NCI-H526 treated with DMSO at 0.1 percent for 48 hours (cell line): ENCODE measurements around the gene PPP2R2C.
A peak's percentile ranks its signal among the peaks of the same experiment; 100 is the strongest.

Source experiments
- DNase-seq: peaks from one replicate; lab custom pipeline; 2025; lab: John Stamatoyannopoulos, UW

The PPP2R2C gene

DNA sequence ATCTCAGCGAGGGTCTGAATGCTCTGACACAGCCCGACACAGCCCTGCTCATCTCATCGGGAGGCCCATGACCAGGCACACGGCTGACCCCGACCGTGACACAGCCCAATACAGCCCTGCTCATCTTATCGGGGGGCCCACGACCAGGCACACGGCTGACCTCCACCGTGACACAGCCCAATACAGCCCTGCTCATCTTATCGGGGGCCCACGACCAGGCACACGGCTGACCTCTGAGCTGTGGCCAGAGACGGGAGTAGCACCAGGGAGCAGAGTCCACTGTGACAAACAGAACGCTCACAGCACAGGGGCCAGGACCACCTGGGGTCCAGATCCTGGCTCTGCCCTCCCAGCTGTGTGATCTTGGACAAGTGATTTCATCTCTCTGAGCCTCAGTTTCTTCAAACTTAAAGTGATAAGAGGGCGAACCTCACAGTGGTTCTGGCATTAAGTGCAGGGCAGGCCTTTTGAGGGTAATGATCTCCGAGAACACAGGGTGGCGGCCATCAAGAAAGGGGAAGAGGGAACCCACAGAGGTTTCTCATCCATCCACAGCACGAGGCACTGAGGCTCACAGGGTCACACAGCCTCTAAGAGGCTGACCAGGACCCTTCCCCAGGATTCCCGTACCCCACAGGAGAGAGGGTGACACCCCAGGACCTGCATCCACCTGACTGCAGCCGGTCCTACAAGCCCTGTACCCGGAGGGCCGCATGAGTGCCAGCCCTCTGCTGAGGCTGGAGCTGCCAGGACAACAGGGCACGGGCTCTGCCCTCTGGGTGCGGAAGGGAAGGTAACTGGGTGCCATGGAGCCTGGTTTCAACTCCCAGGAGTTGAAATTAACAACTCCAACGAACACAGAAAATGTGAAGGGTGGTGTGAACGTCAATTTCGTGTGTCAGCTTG, 142.7 kb downstream of the PPP2R2C start:
- no peak for DNase-seq

GRCh38 chr4:6328526-6328925, 143.9 kb downstream of the PPP2R2C start:
- DNase-seq: no peak

- DNase-seq: peak; percentile 8
Observed at GRCh38 chr4:6327220-6327917, 145.0 kb downstream of the PPP2R2C start.

DNA sequence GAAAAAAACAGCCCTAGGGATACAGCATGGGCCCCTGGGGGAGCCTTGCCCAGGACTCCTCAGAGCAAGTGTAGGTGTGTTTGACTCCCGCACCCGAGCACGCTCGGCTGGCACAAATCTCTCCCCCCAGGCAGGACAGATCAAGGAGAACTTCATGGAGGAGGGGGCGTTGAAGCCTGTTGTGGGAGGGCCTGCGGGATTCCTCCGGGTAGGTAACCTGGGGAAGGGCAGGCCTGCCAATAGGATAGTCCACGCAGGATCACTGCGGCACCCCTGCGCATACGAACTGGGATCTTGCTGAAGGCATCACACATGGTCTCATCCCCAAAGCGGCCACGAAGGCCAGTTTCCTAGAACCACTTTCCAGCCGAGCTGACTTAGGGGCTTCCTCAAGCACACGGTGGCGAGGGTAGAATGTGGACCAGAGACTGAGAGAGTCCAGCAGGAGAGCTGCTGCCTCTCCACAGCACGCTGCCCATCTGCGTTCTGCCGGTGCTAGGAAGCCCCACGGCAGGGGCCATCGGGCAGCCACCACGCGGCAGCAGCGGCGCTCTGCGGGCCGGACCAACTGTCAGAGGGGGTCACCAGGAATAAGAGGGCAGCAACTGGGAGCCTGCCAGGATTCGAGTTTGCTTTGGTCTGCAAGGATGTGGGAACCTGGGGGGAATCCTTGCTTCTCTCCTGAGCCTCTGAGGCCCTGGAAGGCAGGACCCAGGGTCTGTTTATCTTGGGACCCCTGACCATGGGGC, 145.9 kb downstream of the PPP2R2C start:
- no peak for DNase-seq

- DNase-seq: no peak
Observed at GRCh38 chr4:6325788-6326290, 146.6 kb downstream of the PPP2R2C start.

- DNase-seq: no peak
Observed at GRCh38 chr4:6324999-6325787, 147.2 kb downstream of the PPP2R2C start.

- DNase-seq: no peak
Observed at GRCh38 chr4:6324461-6324998, 147.9 kb downstream of the PPP2R2C start.

DNA sequence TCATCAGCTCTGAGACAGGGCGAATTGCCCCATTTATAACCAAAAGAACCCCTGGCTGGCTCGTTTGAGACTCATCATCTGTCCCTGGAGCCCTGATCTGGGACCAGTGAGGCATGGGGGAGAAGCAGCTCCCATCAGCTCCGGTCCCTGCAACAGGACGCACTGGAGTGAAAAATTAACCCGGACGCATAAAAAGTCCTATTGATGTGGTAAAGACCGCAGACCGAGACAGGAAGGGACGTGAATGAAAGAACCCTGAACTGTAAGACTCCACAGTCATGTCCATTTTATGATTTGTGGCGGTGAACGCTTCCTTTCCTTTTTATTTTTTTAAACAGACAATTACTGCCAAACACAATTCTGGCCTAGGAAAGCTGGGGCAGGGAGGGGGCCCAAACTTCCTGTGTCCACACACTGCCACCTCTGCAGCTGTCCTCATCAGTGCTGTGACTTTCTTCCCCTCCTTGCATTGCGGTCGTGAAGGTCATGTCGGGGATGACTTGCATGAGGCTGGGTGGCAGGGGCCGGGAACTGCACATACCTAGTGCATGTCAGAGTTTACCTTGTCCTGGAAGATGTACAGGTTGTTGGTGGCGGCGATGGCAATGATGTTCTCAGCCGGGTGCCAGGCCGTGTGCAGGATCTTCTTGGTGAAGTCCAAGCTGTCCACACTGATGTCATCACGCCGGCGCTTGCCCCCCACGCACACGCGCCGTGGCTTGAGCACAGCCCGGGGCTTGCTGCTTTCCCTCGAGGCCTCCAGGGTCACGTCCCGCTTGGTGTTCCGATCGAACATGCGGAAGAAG, 149.4 kb downstream of the PPP2R2C start:
- no peak for DNase-seq

- no peak for DNase-seq
Observed at GRCh38 chr4:6322067-6322760, 150.2 kb downstream of the PPP2R2C start.

GRCh38 chr4:6321361-6321760, 151.1 kb downstream of the PPP2R2C start:
- DNase-seq: no peak

- no peak for DNase-seq
Observed at GRCh38 chr4:6320663-6321062, 151.8 kb downstream of the PPP2R2C start.

GRCh38 chr4:6319530-6320150, 152.8 kb downstream of the PPP2R2C start:
- no peak for DNase-seq

DNA sequence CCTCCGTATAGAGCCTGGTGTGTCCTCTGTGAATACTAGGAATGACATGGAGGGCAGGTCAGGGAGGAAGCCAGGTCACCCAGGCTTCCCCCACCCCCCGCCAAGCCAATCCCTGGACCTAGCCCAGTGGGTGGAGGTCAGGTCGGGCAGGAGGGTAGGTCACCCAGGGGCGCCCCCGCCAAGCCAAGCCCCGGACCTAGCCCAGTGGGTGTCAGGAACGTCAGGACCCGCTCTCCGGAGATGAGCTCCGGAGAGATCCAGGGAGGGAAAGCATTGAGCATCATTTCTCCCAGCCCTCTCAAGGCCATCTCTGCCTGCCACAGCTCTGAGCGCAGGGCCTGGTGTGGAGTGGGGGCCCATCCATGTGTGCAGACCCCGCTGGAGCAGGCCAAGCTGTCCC, 154.2 kb downstream of the PPP2R2C start:
- no peak for DNase-seq

DNA sequence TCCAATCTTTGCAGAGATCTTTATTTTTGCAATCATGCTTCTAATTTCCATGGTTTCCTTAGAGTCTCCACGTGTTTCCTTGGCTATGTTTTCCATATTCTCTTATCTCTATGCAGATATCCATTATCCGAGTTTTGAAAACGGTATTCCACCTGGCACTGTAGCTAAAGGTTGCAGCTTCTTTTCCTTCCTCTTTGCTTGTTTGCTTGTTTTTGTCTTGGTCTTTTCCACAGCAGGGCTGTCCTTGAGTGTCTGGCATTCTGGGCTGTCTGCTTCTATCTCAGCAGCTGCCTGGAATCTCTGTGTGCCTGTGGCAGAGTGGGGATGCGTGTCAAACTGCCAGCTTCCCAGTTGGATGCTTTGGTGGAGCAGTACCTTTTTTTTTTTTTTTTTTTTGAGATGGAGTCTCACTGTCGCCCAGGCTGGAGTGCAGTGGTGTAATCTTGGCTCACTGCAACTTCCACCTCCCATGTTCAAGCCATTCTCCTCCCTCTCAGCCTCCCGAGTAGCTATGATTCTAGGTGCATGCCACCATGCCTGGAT, 155.9 kb downstream of the PPP2R2C start:
- DNase-seq: no peak

- no peak for DNase-seq
Observed at GRCh38 chr4:6313216-6313615, 159.2 kb downstream of the PPP2R2C start.

DNA sequence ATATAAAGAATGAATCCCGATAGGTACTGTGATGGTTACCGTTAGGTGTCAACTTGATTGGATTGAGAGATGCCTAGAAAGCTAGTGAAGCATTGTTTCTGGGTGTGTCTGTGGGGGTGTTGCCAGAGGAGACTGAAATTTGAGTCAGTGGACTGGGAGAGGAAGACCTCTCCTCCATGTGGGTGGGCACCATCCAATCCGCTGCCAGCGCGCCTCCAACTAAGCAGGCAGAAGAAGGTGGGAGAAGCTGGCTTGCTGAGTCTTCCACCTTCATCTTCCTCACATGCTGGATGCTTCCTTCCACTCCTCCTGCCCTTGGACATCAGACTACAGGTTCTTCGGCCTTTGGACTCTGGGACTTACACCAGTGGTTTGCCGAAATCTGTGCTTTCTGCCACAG, 162.6 kb downstream of the PPP2R2C start:
- DNase-seq: no peak

DNA sequence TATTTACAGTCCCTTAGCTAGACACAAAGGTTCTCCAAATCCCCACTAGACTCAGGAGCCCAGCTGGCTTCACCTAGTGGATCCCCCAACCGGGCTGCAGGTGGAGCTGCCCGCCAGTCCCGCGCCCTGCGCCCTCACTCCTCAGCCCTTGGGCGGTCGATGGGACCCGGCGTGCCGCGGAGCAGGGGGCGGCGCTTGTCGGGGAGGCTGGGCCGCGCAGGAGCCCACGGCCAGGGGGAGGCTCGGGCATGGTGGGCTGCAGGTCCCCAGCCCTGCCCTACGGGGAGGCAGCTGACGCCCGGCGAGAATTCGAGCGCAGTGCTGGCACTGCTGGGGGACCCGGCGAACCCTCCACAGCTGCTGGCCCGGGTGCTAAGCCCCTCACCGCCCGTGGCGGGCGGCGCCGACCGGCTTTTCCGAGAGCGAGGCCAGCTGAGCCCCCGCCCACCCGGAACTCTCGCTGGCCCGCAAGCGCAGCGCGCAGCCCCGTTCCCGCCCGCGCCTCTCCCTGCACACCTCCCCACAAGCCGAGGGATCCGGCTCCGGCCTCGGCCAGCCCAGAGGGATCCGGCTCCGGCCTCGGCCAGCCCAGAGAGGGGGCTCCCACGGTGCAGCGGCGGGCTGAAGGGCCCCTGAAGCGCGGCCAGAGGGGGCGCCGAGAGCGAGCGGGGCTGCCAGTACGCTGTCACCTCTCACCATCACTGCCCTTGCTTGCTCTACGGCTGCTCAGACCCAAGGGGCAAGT, 163.3 kb downstream of the PPP2R2C start:
- DNase-seq: peak; percentile 26

DNA sequence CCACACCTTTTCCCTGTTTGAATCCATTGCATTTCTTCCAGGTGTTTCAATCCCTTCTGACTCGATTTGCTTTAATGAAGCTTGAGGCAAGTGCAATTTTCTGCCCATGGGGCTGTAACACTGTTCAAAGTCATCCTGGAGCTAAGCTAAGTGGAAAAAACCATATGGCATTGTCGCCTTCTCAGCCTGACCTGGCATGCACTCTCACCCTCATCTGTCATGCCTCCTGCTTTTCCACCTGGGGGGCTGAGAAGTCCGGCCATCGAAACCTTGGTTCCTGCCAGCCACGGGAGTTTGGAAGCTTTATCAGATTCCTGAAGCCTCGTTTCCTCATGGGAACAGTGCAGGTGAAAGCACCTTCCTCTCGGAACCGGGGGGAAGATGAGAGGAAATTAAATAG, 164.5 kb downstream of the PPP2R2C start:
- no peak for DNase-seq
